MCF 10A (cell line): ENCODE results near the gene IFNG. TPM values are rescaled to one million over a fixed set of nuclear protein-coding genes. Genes with fewer than 3 reads are reported as not detected.
A peak's percentile ranks its signal among the peaks of the same experiment; 100 is the strongest.

Experiments
- BruUV-seq: library from RNA; stranded (reverse); fragments of 400-500 nt; replicated peaks from 2 replicates; lab custom pipeline; 2021; lab: Mats Ljungman, UMichigan
- CTCF ChIA-PET: fragments of 300-600 bp; sonication (Branson Sonifier 250); formaldehyde crosslinking; extraction: SDS; loops from one replicate; lab custom pipeline; 2021; ENCODE audit warnings: antibody characterized with exemption, inconsistent platforms; lab: Yijun Ruan, JAX
- POLR2A ChIA-PET: fragments of 300-600, 350-650 bp; sonication (Branson Sonifier 250); formaldehyde crosslinking; extraction: SDS; loops from one replicate; lab custom pipeline; 2020; ENCODE audit warnings: antibody characterized with exemption, inconsistent platforms; lab: Yijun Ruan, JAX
- DNase-seq: peaks from one replicate; pipeline ENCODE4 v3.0.0-alpha.2; 2018; ENCODE audit not compliant: unreplicated experiment
- H3K27ac Mint-ChIP-seq: one replicate; pipeline ENCODE4 v1.8.0; 2022; ENCODE audit warnings: mild to moderate bottlenecking, low read depth, mixed read lengths; ENCODE audit not compliant: unreplicated experiment
- H3K27me3 Mint-ChIP-seq: one replicate; pipeline ENCODE4 v1.8.0; 2022; ENCODE audit warnings: mixed read lengths; ENCODE audit not compliant: insufficient read depth, unreplicated experiment
- H3K36me3 Mint-ChIP-seq: one replicate; pipeline ENCODE4 v1.8.0; 2022; ENCODE audit warnings: mild to moderate bottlenecking, moderate library complexity, mixed read lengths; ENCODE audit not compliant: insufficient read depth, unreplicated experiment
- H3K4me1 Mint-ChIP-seq: one replicate; pipeline ENCODE4 v1.8.0; 2022; ENCODE audit warnings: mixed read lengths; ENCODE audit not compliant: insufficient read depth, unreplicated experiment
- H3K4me3 Mint-ChIP-seq: one replicate; pipeline ENCODE4 v1.8.0; 2022; ENCODE audit warnings: mild to moderate bottlenecking, moderate library complexity, mixed read lengths; ENCODE audit not compliant: unreplicated experiment
- H3K9me3 Mint-ChIP-seq: one replicate; pipeline ENCODE4 v1.8.0; 2022; ENCODE audit warnings: mixed read lengths; ENCODE audit not compliant: unreplicated experiment
- CTCF ChIP-seq: fragments of 200-600 bp; IDR thresholded peaks from one replicate; pipeline ENCODE4 v1.8.0; 2022; ENCODE audit warnings: antibody characterized with exemption, mild to moderate bottlenecking; ENCODE audit not compliant: unreplicated experiment
- intact Hi-C: fragments of 100-400 bp; cut with micrococcal nuclease; formaldehyde crosslinking; loops from 2 replicates; pipeline ENCODE4 v1.14.1; 2022
- total RNA-seq: library from RNA; stranded (reverse); gene quantifications from 2 replicates; pipeline ENCODE4 v1.2.3, GENCODE V29; 2022

The IFNG gene
- total RNA-seq, 1 experiment from 2014 or later, result not detected

- intact Hi-C loops, result loop anchor here (1.0 kb wide), 1 partner anchor 118 kb away; no protein-coding TSS in a partner anchor
- H3K4me3 Mint-ChIP-seq, result no peak overlapping the region
- H3K9me3 Mint-ChIP-seq, result no peaks in the 10 kb centered on the region
- H3K36me3 Mint-ChIP-seq, result no peaks in the 10 kb centered on the region
- POLR2A ChIA-PET, result interaction anchor here (0.7 to 1.4 kb wide), 2 partner anchors 14 to 118 kb away, joined by 3 to 4 read pairs; no protein-coding TSS in a partner anchor
- CTCF ChIA-PET, result interaction anchor here (0.5 to 3.2 kb wide), 16 partner anchors 8 to 969 kb away, joined by 3 to 30 read pairs (median 3); no protein-coding TSS in a partner anchor
- H3K27ac Mint-ChIP-seq, result no peak overlapping the region
- peak; percentile 60 for DNase-seq
- peak; percentile 40 for TF ChIP-seq CTCF
- no peaks in the 10 kb centered on the region for H3K27me3 Mint-ChIP-seq
- peaks cover 11% of the 10 kb centered on the region for H3K4me1 Mint-ChIP-seq
- BruUV-seq, result no TSS peak
These were observed 1.1 kb downstream of the IFNG start for GRCh38 chr12:68158432-68158831.

- H3K4me1 Mint-ChIP-seq, result peaks cover 6% of the 10 kb centered on the region
- no peak overlapping the region for H3K4me3 Mint-ChIP-seq
- ChIA-PET CTCF (interaction anchor here (0.6 to 3.2 kb wide), 4 partner anchors 53 to 464 kb away, joined by 3 to 30 read pairs (median 7); no protein-coding TSS in a partner anchor), POLR2A (interaction anchor here (0.6 to 1.5 kb wide), 4 partner anchors 11 to 115 kb away, joined by 3 to 6 read pairs (median 4); no protein-coding TSS in a partner anchor)
- H3K27ac Mint-ChIP-seq, result no peak overlapping the region
- intact Hi-C loops, result no loop called here
- no peak for TF ChIP-seq CTCF
- H3K9me3 Mint-ChIP-seq, result no peaks in the 10 kb centered on the region
- H3K36me3 Mint-ChIP-seq, result no peaks in the 10 kb centered on the region
- peak; percentile 11 for DNase-seq
- H3K27me3 Mint-ChIP-seq, result no peaks in the 10 kb centered on the region
- BruUV-seq, result no TSS peak
These were observed 2.2 kb downstream of the IFNG start for GRCh38 chr12:68157380-68157779.

DNA sequence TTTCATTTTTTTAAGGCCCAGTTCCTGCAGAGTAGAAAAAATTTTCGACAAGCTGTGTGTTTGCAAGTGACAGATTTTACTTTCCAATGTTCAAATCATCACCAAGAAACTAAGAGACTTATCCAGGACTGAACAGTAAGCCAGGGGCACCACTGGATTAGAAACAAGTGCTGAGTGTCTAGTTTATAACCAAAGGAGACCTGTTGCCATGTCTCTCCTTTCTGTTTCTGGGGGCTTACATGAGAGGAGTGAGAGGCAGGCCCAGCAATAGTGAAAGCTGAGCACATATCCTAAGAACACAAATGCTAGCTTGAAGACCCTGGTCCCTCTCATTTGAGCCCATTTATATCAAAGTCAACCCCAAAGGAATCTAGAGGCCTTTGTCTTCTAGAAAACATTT lies 2.9 kb downstream of the IFNG start:
- intact Hi-C loops, result no loop called here
- TF ChIP-seq CTCF, result no peak
- BruUV-seq, result no TSS peak
- POLR2A ChIA-PET, result interaction anchor here (0.6 to 1.5 kb wide), 5 partner anchors 10 to 114 kb away, joined by 3 to 6 read pairs (median 3); no protein-coding TSS in a partner anchor
- no peak overlapping the region for H3K27ac Mint-ChIP-seq
- no peaks in the 10 kb centered on the region for H3K36me3 Mint-ChIP-seq
- peaks cover 4% of the 10 kb centered on the region for H3K4me1 Mint-ChIP-seq
- DNase-seq, result no peak
- H3K27me3 Mint-ChIP-seq, result no peaks in the 10 kb centered on the region
- no peaks in the 10 kb centered on the region for H3K9me3 Mint-ChIP-seq
- H3K4me3 Mint-ChIP-seq, result no peak overlapping the region
- CTCF ChIA-PET, result interaction anchor here (0.6 to 3.2 kb wide), 4 partner anchors 116 to 464 kb away, joined by 3 to 30 read pairs (median 3); partner anchors contain the start of gene IFNG-AS1

- BruUV-seq, result no TSS peak
- Mint-ChIP-seq H3K4me1 (peaks cover 4% of the 10 kb centered on the region), H3K36me3 (no peaks in the 10 kb centered on the region), H3K27me3 (no peaks in the 10 kb centered on the region), H3K27ac (no peak overlapping the region), H3K9me3 (no peaks in the 10 kb centered on the region), H3K4me3 (no peak overlapping the region)
- ChIA-PET CTCF (interaction anchor here (1.1 kb wide), 1 partner anchor 114 kb away, joined by 4 read pairs; no protein-coding TSS in a partner anchor), POLR2A (no interaction called here)
- no peak for TF ChIP-seq CTCF
- intact Hi-C loops, result no loop called here
- DNase-seq, result no peak
These were observed 4.8 kb downstream of the IFNG start for GRCh38 chr12:68154779-68155178.
